Ascending aorta (tissue), 2 donors: Measurements from ENCODE around the gene ARL3. TPM values are rescaled to one million over a fixed set of nuclear protein-coding genes. Genes with fewer than 3 reads are reported as not detected.

Experiments
- DNase-seq, 2 donors: peaks; one replicate each; pipeline ENCODE4 v3.0.0-alpha.2; 2019; ENCODE audit warnings: low spot score in 2 of 2
- H3K27ac ChIP-seq, 2 donors: fragments of 200-600 bp; sonication (generic); one replicate each; pipeline ENCODE4 v1.5.1; 2016 to 2017; ENCODE audit warnings: mild to moderate bottlenecking in 1 of 2
- H3K27me3 ChIP-seq: fragments of 200-600 bp; sonication (generic); one replicate; pipeline ENCODE4 v1.5.1; 2017
- H3K36me3 ChIP-seq, 2 donors: fragments of 200-600 bp; sonication (generic); one replicate each; pipeline ENCODE4 v1.5.1; 2016
- H3K4me1 ChIP-seq, 2 donors: fragments of 200-600 bp; sonication (generic); one replicate each; pipeline ENCODE4 v1.5.1; 2016 to 2017; ENCODE audit warnings: mild to moderate bottlenecking in 1 of 2
- H3K4me3 ChIP-seq, 2 donors: fragments of 200-600 bp; sonication (generic); one replicate each; pipeline ENCODE4 v1.5.1; 2016 to 2017; ENCODE audit warnings: mild to moderate bottlenecking in 1 of 2
- H3K9me3 ChIP-seq, 2 donors: fragments of 200-600 bp; sonication (generic); one replicate each; pipeline ENCODE4 v1.5.1; 2016
- intact Hi-C: fragments of 100-400 bp; cut with DNase I; formaldehyde crosslinking; loops from one replicate; pipeline ENCODE4 v1.15.1; 2023
- total RNA-seq: library from RNA; depleted of rRNA; stranded (reverse); fragments of >200 nt; gene quantifications from one replicate; pipeline ENCODE4 v1.1.0, GENCODE V29; 2016
- TF ChIP-seq, protein P1 (sequence below), 3 experiments: fragments of 200-600 bp in 2 of 3; fragments of 450-650 bp in 1 of 3; sonication (generic) in 2 of 3; IDR thresholded peaks; one replicate each; pipeline ENCODE4 v1.5.1; 2016 to 2019; ENCODE audit warnings: antibody characterized with exemption in 3 of 3, mild to moderate bottlenecking in 1 of 3, moderate library complexity in 1 of 3

ARL3 gene
- total RNA-seq, 1 donor from 2014 or later, result 2.0 TPM

DNA sequence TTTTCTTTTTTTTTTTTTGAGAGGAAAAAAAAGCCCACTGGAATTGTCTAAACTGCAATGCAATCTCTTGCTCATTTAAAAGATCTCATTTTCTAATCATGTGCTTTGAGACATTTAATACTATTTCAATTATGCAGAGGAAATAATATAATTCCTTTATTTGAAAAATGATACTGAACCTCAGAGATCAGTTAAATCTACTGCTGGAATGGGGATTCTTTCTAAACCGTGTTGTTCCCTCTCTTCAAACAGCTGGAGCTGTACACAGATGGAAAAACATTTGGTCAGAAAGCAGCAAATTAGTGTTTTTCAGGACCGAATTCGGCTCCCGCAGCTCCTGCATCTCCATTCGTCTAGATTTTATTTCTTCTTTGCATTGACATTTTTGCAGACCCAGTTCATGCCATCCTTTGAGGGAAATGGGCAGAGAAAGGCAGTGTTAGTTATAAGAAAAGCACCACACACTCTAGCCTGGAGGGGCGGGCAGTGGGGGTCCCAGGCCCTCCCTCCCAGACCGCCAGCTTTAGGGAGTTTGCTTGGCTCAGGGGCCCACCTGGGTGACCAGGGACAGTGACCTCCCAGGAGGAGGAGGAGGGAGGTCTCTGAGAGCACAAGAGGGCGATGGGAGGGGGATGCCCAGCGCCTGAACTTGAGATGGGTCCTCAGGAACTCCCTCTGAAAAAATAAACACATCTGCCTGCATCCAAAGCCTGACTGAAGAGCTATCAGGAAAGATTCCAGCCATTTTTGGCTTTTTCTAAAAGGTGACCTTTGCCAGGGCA, 37.5 kb downstream of the ARL3 start:
- TF ChIP-seq, protein P1, sequence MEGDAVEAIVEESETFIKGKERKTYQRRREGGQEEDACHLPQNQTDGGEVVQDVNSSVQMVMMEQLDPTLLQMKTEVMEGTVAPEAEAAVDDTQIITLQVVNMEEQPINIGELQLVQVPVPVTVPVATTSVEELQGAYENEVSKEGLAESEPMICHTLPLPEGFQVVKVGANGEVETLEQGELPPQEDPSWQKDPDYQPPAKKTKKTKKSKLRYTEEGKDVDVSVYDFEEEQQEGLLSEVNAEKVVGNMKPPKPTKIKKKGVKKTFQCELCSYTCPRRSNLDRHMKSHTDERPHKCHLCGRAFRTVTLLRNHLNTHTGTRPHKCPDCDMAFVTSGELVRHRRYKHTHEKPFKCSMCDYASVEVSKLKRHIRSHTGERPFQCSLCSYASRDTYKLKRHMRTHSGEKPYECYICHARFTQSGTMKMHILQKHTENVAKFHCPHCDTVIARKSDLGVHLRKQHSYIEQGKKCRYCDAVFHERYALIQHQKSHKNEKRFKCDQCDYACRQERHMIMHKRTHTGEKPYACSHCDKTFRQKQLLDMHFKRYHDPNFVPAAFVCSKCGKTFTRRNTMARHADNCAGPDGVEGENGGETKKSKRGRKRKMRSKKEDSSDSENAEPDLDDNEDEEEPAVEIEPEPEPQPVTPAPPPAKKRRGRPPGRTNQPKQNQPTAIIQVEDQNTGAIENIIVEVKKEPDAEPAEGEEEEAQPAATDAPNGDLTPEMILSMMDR (IDR thresholded peaks at IDR 0.05), result no peak
- Histone ChIP-seq H3K36me3 (no peaks in the 10 kb centered on the region), H3K27ac (peak overlapping the region in 1 of 2 donors; percentile 2), H3K4me3 (no peak overlapping the region), H3K9me3 (no peaks in the 10 kb centered on the region), H3K27me3 (no peaks in the 10 kb centered on the region), H3K4me1 (peaks cover 15 to 22% of the 10 kb centered on the region in 2 donors)
- intact Hi-C loops, result no loop called here
- DNase-seq, result no peak

DNA sequence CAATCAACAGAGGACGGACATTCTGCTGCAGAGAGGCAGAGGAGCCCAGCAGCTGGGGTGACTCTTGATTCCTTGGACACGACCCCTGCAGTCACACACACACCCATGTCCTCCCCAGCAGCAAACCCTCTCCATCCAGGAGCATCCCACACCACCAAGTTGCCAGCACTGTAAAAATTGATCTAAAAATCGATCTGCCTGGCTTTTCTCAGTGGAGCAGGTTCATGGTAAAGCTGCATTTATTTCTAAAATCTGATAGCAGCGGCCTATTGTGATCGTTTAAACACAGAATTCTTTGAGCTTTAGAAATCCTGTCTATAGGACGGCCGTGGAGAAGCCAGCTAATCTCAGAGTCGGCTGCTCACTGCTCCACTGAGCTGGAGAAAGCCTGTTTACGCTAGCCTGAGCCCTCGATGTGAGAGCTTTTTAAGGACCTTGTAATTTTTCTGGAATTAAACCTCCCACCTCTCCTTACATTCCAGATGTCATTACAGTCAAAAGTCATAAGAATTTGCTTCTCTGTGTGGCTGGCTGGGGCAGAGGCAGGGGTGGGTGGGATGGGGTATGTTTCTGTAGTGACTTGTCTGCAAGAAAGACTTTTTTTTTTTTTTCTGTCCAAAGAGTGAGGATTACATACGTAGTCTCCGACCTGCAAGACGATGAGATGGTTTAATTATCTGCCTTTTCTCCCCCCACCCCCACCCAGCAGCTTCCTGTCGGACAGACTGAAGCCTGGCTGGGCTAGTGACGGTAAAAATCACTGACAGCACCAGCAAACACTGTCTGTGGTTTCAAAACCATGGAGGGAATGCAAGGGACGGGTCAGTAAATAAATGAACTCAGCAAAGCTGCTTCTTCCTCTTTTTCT, 38.3 kb downstream of the ARL3 start:
- Histone ChIP-seq H3K4me1 (peaks cover 15 to 22% of the 10 kb centered on the region in 2 donors), H3K36me3 (no peaks in the 10 kb centered on the region), H3K27me3 (no peaks in the 10 kb centered on the region), H3K27ac (peak overlapping the region; percentile 77 to 78), H3K9me3 (no peaks in the 10 kb centered on the region), H3K4me3 (no peak overlapping the region)
- DNase-seq, result peak in 1 of 2 donors; percentile 7
- TF ChIP-seq, protein P1 (IDR thresholded peaks at IDR 0.05), result no peak
- intact Hi-C loops, result loop anchor here (2.0 kb wide), 1 partner anchor 39 kb away; the partner anchor contains the start of genes ARL3 and SFXN2

DNA sequence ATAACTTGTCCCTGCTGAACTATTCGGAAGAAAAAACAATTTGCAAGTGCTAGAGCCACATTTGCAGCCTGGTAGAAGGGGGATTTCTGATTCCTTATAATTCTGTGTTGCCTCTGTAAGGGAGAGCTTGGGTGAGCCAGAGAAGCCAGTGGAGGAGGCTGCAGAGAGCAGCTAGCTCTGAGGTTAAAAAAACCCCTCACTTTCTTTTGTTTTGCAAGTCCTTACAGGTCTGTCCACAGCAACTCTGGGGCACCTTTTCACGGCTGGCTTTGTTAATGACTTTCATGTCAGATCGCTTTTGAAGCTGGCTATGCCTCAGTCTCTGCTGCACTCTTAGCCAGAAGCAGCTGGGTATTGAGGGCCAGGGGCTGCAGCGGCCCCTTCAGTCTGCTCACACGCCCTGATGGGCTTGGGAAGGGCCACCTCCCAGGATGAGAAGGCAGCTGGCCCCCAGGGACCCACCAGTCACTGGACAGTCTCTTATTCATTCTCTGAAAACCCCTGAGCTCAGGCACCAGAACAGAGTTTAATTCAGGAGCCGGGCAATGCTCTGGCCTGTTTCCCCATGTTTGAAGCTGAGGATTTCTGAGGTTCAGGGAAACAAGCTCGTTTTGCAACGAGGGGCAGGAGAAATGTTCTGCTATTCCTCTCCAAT, 39.1 kb downstream of the ARL3 start:
- Histone ChIP-seq H3K9me3 (no peaks in the 10 kb centered on the region), H3K36me3 (no peaks in the 10 kb centered on the region), H3K27me3 (no peaks in the 10 kb centered on the region), H3K4me1 (peaks cover 15 to 23% of the 10 kb centered on the region in 2 donors), H3K27ac (peak overlapping the region; percentile 77 to 78), H3K4me3 (no peak overlapping the region)
- TF ChIP-seq, protein P1 (IDR thresholded peaks at IDR 0.05), result no peak
- no peak for DNase-seq
- intact Hi-C loops, result loop anchor here (2.0 kb wide), 1 partner anchor 40 kb away; the partner anchor contains the start of genes ARL3 and SFXN2

DNA sequence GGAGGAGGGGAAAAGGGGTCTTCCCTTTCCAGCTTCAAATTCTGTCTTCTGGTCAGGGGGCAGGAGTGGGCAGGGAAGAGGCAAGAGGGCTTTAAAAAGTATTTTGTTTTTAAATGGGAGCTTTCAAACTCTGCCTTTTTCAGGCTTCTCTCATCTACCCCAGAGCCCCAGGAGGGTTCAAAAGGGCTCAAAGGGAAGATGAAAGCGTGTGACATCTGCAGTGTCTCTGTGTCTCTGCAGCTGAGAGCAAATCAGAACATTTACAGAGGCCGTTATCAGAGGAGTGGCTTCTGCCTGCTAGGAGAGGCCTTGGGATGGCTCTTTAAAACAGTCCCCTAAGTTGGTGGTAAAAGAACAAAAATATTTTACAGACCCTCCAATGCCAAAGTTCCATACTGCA, 39.6 kb downstream of the ARL3 start:
- TF ChIP-seq, protein P1 (IDR thresholded peaks at IDR 0.05), result no peak
- intact Hi-C loops, result loop anchor here (2.0 kb wide), 1 partner anchor 40 kb away; the partner anchor contains the start of genes ARL3 and SFXN2
- peak overlapping the region; percentile 77 to 78 for H3K27ac ChIP-seq
- H3K4me3 ChIP-seq, result peak overlapping the region; percentile 5 to 47
- no peaks in the 10 kb centered on the region for H3K27me3 ChIP-seq
- H3K36me3 ChIP-seq, result no peaks in the 10 kb centered on the region
- no peak for DNase-seq
- no peaks in the 10 kb centered on the region for H3K9me3 ChIP-seq
- H3K4me1 ChIP-seq, result peaks cover 15 to 28% of the 10 kb centered on the region in 2 donors

DNA sequence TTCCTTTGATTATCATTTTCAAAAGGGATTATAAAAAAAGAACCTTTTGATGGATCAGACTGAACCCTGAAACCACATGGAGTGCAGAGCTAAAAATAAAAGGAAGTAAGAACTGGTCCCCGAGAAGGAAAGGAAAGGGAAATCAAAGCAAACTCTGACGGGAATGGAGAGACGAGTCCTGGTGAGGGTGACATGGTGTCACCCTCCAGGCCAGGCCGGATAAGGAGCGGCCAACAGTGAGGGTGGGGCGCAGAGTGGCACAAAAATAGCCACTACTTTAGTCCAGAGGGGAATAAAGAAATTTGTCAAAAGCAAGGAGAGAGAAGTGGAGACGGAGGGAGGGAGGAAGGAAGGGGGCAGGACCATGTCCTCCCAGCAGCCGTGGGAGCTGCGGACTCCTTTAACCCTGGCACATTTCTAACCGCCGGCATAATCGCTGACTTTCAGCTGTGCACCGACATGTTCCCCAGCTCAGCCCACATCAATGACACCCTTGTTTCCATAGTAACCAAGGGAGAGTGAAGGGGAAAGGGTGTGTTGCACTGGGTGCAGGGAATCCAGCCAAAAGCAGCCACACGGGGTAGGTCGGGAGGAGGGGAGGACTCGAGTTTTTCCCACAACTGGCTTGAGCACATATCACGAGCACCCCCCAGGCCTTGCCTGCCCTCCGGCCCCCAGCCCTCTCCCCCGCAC, 40.2 kb downstream of the ARL3 start:
- intact Hi-C loops, result loop anchor here (2.0 kb wide), 1 partner anchor 41 kb away; the partner anchor contains the start of genes ARL3 and SFXN2
- TF ChIP-seq, protein P1 (IDR thresholded peaks at IDR 0.05), result no peak
- DNase-seq, result peak; percentile 31 to 86
- peak overlapping the region; percentile 77 to 78 for H3K27ac ChIP-seq
- H3K27me3 ChIP-seq, result no peaks in the 10 kb centered on the region
- H3K36me3 ChIP-seq, result no peaks in the 10 kb centered on the region
- H3K4me3 ChIP-seq, result peak overlapping the region; percentile 5 to 47
- no peaks in the 10 kb centered on the region for H3K9me3 ChIP-seq
- H3K4me1 ChIP-seq, result peaks cover 15 to 33% of the 10 kb centered on the region in 2 donors
